ENCODE measurements around the gene CNTN6. TPM values are rescaled to one million over a fixed set of nuclear protein-coding genes. Genes with fewer than 3 reads are reported as not detected.

The CNTN6 gene
- total and polyA plus RNA-seq, 8 donors = 3.0 to 8.4 (median 6.7) TPM

- intact Hi-C loops (cut with DNase I) = no loop called here
- DNase-seq (no peak), ATAC-seq (no peak)
- H3K4me1 ChIP-seq = no peaks in the 10 kb centered on the region
- H3K9me3 ChIP-seq = no peaks in the 10 kb centered on the region
- no peak overlapping the region for H3K27ac ChIP-seq
- no peaks in the 10 kb centered on the region for H3K36me3 ChIP-seq
- TF ChIP-seq CTCF (IDR thresholded peaks at IDR 0.05) = no peak
- no peak overlapping the region for H3K4me3 ChIP-seq
- H3K27me3 ChIP-seq = no peaks in the 10 kb centered on the region
Measured at GRCh38 chr3:1400571-1400970, 307.7 kb downstream of the CNTN6 start.

- no peaks in the 10 kb centered on the region for H3K9me3 ChIP-seq
- DNase-seq (peak in 2 of 4 donors; percentile 28 to 36), ATAC-seq (peak; percentile 80)
- intact Hi-C loops (cut with DNase I) = no loop called here
- H3K36me3 ChIP-seq = no peaks in the 10 kb centered on the region
- no peaks in the 10 kb centered on the region for H3K27me3 ChIP-seq
- H3K27ac ChIP-seq = no peak overlapping the region
- no peak overlapping the region for H3K4me3 ChIP-seq
- no peaks in the 10 kb centered on the region for H3K4me1 ChIP-seq
- TF ChIP-seq CTCF (IDR thresholded peaks at IDR 0.05) = no peak
Measured at GRCh38 chr3:1404270-1404962, 311.6 kb downstream of the CNTN6 start.

GRCh38 chr3:1406250-1406649 lies 313.4 kb downstream of the CNTN6 start:
- ATAC-seq = no peak
- Histone ChIP-seq H3K27ac (no peak overlapping the region), H3K27me3 (no peaks in the 10 kb centered on the region), H3K4me1 (no peaks in the 10 kb centered on the region), H3K9me3 (no peaks in the 10 kb centered on the region), H3K4me3 (no peak overlapping the region), H3K36me3 (no peaks in the 10 kb centered on the region)
- DNase-seq = no peak
- intact Hi-C loops (cut with DNase I) = no loop called here
- TF ChIP-seq CTCF (IDR thresholded peaks at IDR 0.05) = no peak

- H3K9me3 ChIP-seq = no peaks in the 10 kb centered on the region
- no peak overlapping the region for H3K27ac ChIP-seq
- TF ChIP-seq CTCF (IDR thresholded peaks at IDR 0.05) = no peak
- intact Hi-C loops (cut with DNase I) = no loop called here
- H3K4me3 ChIP-seq = no peak overlapping the region
- no peaks in the 10 kb centered on the region for H3K4me1 ChIP-seq
- H3K36me3 ChIP-seq = no peaks in the 10 kb centered on the region
- ATAC-seq (no peak), DNase-seq (no peak)
- H3K27me3 ChIP-seq = no peaks in the 10 kb centered on the region
Measured at GRCh38 chr3:1421577-1421976, 328.8 kb downstream of the CNTN6 start.

GRCh38 chr3:1423566-1424089 lies 330.8 kb downstream of the CNTN6 start:
- Histone ChIP-seq H3K27me3 (no peaks in the 10 kb centered on the region), H3K27ac (no peak overlapping the region), H3K4me3 (no peak overlapping the region), H3K36me3 (no peaks in the 10 kb centered on the region), H3K9me3 (no peaks in the 10 kb centered on the region), H3K4me1 (no peaks in the 10 kb centered on the region)
- intact Hi-C loops (cut with DNase I) = no loop called here
- DNase-seq (no peak), ATAC-seq (no peak)
- TF ChIP-seq CTCF (IDR thresholded peaks at IDR 0.05) = no peak
